ENCODE measurements around the gene P3R3URF. TPM values are rescaled to one million over a fixed set of nuclear protein-coding genes. Genes with fewer than 3 reads are reported as not detected.
A peak's percentile ranks its signal among the peaks of the same experiment; 100 is the strongest.

Gene P3R3URF
- total RNA-seq, 1 experiment from 2014 or later: not detected

GRCh38 chr1:46172321-46172720, 4.0 kb downstream of the P3R3URF start:
- DNase-seq (ENCODE audit: low spot score): no peak

GRCh38 chr1:46171871-46172270, 4.4 kb downstream of the P3R3URF start:
- no peak for DNase-seq (ENCODE audit: low spot score)

GRCh38 chr1:46171351-46171750, 4.9 kb downstream of the P3R3URF start:
- peak; percentile 45 for DNase-seq (ENCODE audit: low spot score)

GRCh38 chr1:46169811-46170454, 6.4 kb downstream of the P3R3URF start:
- no peak for DNase-seq (ENCODE audit: low spot score)

- DNase-seq (ENCODE audit: low spot score): no peak
Measured at GRCh38 chr1:46168477-46168876, 7.8 kb downstream of the P3R3URF start.

GRCh38 chr1:46166521-46167462, 9.5 kb downstream of the P3R3URF start:
- DNase-seq (ENCODE audit: low spot score): no peak

- no peak for DNase-seq (ENCODE audit: low spot score)
Measured at GRCh38 chr1:46160212-46160611, 16.1 kb downstream of the P3R3URF start.

GRCh38 chr1:46159516-46159915, 16.8 kb downstream of the P3R3URF start:
- DNase-seq (ENCODE audit: low spot score): no peak

GRCh38 chr1:46158312-46159281, 17.7 kb downstream of the P3R3URF start:
- DNase-seq (ENCODE audit: low spot score): no peak

GRCh38 chr1:46157916-46158311, 18.4 kb downstream of the P3R3URF start:
- DNase-seq (ENCODE audit: low spot score): no peak

GRCh38 chr1:46153732-46154131, 22.6 kb downstream of the P3R3URF start:
- DNase-seq (ENCODE audit: low spot score): no peak

- no peak for DNase-seq (ENCODE audit: low spot score)
Measured at GRCh38 chr1:46153228-46153627, 23.1 kb downstream of the P3R3URF start.

- DNase-seq (ENCODE audit: low spot score): peak; percentile 27
Measured at GRCh38 chr1:46152016-46152415, 24.3 kb downstream of the P3R3URF start.

- DNase-seq (ENCODE audit: low spot score): no peak
Measured at GRCh38 chr1:46150085-46150484, 26.2 kb downstream of the P3R3URF start.

GRCh38 chr1:46148318-46148717, 28.0 kb downstream of the P3R3URF start:
- no peak for DNase-seq (ENCODE audit: low spot score)

GRCh38 chr1:46137916-46138315, 38.4 kb downstream of the P3R3URF start:
- no peak for DNase-seq (ENCODE audit: low spot score)

GRCh38 chr1:46136711-46137110, 39.6 kb downstream of the P3R3URF start:
- no peak for DNase-seq (ENCODE audit: low spot score)

- DNase-seq (ENCODE audit: low spot score): no peak
Measured at GRCh38 chr1:46134660-46135331, 41.5 kb downstream of the P3R3URF start.

GRCh38 chr1:46133781-46134350, 42.4 kb downstream of the P3R3URF start:
- DNase-seq (ENCODE audit: low spot score): no peak

- no peak for DNase-seq (ENCODE audit: low spot score)
Measured at GRCh38 chr1:46133181-46133658, 43.1 kb downstream of the P3R3URF start.
